Lung (tissue), 12 donors: ENCODE measurements around the gene CCDC34. TPM values are rescaled to one million over a fixed set of nuclear protein-coding genes. Genes with fewer than 3 reads are reported as not detected.

Source experiments
- ATAC-seq: fragments of 200-7000 bp; cut with Tn5 transposase; one replicate; pipeline ENCODE4 v1.9.1; 2020; ENCODE audit warnings: moderate number of reproducible peaks; ENCODE audit not compliant: insufficient read depth, low FRiP score
- DNase-seq, 3 donors: peaks; one replicate each; pipeline ENCODE4 v3.0.0-alpha.2; 2013 to 2017
- H3K27ac ChIP-seq, 2 donors: one replicate each; pipeline ENCODE4 v1.5.1; 2013; ENCODE audit warnings: mild to moderate bottlenecking in 2 of 2, moderate library complexity in 2 of 2, control low read depth in 1 of 2, inconsistent platforms in 1 of 2, low read depth in 1 of 2, low read length in 1 of 2
- H3K27me3 ChIP-seq, 3 donors: one replicate each; pipeline ENCODE4 v1.5.1; 2013; ENCODE audit warnings: low read length in 2 of 3; ENCODE audit not compliant: control insufficient read depth in 3 of 3, insufficient read depth in 3 of 3
- H3K36me3 ChIP-seq, 4 donors: one replicate each; pipeline ENCODE4 v1.5.1; 2013; ENCODE audit warnings: low read length in 4 of 4, mild to moderate bottlenecking in 1 of 4, moderate library complexity in 1 of 4; ENCODE audit not compliant: control insufficient read depth in 4 of 4, insufficient read depth in 4 of 4
- H3K4me1 ChIP-seq, 5 donors: one replicate each; pipeline ENCODE4 v1.5.1; 2013; ENCODE audit warnings: low read length in 5 of 5, mild to moderate bottlenecking in 2 of 5, moderate library complexity in 1 of 5; ENCODE audit not compliant: control insufficient read depth in 5 of 5, insufficient read depth in 5 of 5
- H3K4me3 ChIP-seq: one replicate; pipeline ENCODE4 v1.5.1; 2013; ENCODE audit warnings: mild to moderate bottlenecking, control low read depth, moderate library complexity
- H3K9ac ChIP-seq, 2 donors: one replicate each; pipeline ENCODE4 v1.5.1; 2013; ENCODE audit warnings: low read length in 2 of 2, control low read depth in 1 of 2; ENCODE audit not compliant: insufficient read depth in 1 of 2
- H3K9me3 ChIP-seq, 4 donors: one replicate each; pipeline ENCODE4 v1.5.1; 2013; ENCODE audit warnings: low read length in 3 of 4, mild to moderate bottlenecking in 1 of 4, moderate library complexity in 1 of 4; ENCODE audit not compliant: control insufficient read depth in 4 of 4, insufficient read depth in 3 of 4
- WGBS, 2 donors: extraction: QIAGEN DNeasy Blood & Tissue Kit; methylation state at CpG; one replicate each; pipeline ENCODE4 v1.1.7; 2013; 5-methylcytosine and 5-hydroxymethylcytosine counted together
- polyA plus RNA-seq, 2 donors: library from polyadenylated mRNA; stranded (reverse); fragments of 200-250 nt; gene quantifications; one replicate each; pipeline ENCODE4 v1.2.1, GENCODE V29; 2013
- total RNA-seq, 2 donors: library from RNA; depleted of rRNA in 1 of 2; stranded (reverse); fragments of >200 nt in 1 of 2; gene quantifications; one replicate each; pipeline ENCODE4 v1.2.1, GENCODE V29; 2014 to 2021
- TF ChIP-seq, protein P1 (sequence below): IDR thresholded peaks from 2 replicates; pipeline ENCODE4 v1.5.1; 2012; ENCODE audit warnings: mild to moderate bottlenecking; ENCODE audit errors: control extremely low read depth, extremely low read depth
- donor health status: control.
- donor health status: control.
- donor health status: Bipolar disorder and iron deficiency.
- donor health status: healthy.
- donor health status: DM: yes; HTN: yes; CAD: no.

CCDC34 gene
- total and polyA plus RNA-seq, 4 donors = 2.3 to 4.0 (median 3.5) TPM

DNA sequence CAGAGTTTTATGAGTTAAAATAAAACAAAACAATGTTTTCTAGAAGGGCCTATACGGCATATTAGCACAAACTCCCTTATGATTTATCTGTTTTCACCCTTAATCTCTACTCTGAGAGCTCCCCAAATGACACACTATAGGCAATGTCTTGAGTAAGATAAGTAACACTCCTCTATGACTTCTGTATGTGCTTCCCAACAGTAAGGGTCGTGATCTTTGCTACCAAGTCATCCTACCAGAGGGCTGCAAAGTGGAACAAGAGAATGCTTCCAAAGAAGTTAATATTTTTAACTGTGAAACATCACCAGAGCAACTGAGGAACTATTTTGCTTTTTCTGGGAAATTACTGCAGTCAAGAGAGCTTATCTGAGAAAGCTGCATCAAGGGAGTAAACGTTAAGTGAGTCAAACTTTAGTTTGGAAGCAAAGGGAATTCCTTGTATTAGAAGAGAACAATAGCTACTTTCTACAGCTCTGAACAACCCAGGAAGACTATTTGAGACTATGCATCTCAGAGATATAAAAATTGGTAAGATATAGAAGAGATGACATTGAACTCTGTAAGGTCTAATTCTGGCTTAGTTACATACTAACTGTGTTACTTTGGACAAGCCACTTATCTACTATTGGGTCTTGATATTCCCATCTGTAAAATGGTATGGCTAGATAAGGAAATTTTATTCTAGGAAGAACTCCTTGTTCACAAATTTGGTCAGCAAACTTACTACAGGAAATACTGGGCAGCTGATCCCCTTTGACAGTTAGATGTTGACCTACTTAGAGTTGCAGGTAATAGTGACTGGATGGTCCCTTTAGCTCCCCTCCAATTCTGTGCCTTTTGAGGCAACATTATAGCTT is 43.7 kb upstream of the CCDC34 start:
- TF ChIP-seq, protein P1, sequence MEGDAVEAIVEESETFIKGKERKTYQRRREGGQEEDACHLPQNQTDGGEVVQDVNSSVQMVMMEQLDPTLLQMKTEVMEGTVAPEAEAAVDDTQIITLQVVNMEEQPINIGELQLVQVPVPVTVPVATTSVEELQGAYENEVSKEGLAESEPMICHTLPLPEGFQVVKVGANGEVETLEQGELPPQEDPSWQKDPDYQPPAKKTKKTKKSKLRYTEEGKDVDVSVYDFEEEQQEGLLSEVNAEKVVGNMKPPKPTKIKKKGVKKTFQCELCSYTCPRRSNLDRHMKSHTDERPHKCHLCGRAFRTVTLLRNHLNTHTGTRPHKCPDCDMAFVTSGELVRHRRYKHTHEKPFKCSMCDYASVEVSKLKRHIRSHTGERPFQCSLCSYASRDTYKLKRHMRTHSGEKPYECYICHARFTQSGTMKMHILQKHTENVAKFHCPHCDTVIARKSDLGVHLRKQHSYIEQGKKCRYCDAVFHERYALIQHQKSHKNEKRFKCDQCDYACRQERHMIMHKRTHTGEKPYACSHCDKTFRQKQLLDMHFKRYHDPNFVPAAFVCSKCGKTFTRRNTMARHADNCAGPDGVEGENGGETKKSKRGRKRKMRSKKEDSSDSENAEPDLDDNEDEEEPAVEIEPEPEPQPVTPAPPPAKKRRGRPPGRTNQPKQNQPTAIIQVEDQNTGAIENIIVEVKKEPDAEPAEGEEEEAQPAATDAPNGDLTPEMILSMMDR = no peak
- Histone ChIP-seq H3K27ac (peak overlapping the region in 1 of 2 donors; percentile 9), H3K4me3 (no peak overlapping the region), H3K27me3 (peaks cover 0 to 16% (median 0%) of the 10 kb centered on the region in 3 donors), H3K36me3 (no peaks in the 10 kb centered on the region), H3K4me1 (peaks cover 0 to 35% (median 18%) of the 10 kb centered on the region in 5 donors), H3K9ac (no peak overlapping the region), H3K9me3 (no peaks in the 10 kb centered on the region)
- ATAC-seq (no peak), DNase-seq (no peak)
- WGBS, 2 donors = 74 to 83% methylated on average over 3 of the region's 3 CpGs

DNA sequence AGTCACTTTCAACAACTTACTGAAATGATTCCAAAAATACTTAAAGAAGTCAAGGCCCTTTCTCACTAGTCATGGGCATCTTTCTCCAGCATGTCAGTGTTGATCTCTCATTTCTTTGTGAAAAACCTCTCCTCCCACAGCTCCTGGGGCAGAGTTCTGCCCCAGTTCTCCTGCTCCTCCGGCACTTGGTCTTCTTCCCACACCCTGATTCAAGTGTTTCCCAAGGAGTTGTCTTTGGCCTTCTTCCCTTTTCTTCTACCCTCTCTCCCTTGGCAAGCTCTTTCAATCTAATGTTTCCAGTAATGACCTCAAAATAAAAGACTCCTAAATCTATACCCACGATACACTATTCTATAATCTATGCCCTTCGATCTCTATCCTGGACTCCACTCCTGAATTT is 42.1 kb upstream of the CCDC34 start:
- DNase-seq = no peak
- ATAC-seq = no peak
- Histone ChIP-seq H3K9me3 (no peaks in the 10 kb centered on the region), H3K9ac (no peak overlapping the region), H3K4me3 (no peak overlapping the region), H3K36me3 (no peaks in the 10 kb centered on the region), H3K27me3 (peaks cover 0 to 16% (median 0%) of the 10 kb centered on the region in 3 donors), H3K27ac (no peak overlapping the region), H3K4me1 (peaks cover 0 to 22% (median 18%) of the 10 kb centered on the region in 5 donors)
- WGBS, 2 donors = 78 to 85% methylated on average over 3 of the region's 3 CpGs
- TF ChIP-seq, protein P1 = no peak

DNA sequence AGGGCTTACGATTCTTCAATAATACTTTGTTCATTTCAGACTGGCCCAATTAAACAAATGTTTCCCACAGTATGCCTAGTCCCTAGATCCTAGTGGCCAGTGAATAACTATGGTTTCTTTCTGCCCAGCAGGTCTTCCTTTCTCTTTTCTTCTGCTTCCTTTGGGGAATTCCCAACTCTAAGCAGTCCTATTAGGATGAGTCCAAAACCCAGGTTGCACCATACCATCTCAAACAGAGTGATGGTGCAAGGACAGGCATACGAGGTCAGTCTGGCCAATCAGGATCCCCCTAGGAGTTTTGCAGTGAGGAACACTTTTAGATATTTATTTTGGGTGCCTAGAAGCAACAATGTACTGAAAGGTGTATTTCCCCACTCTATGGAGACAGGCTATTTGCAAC is 41.4 kb upstream of the CCDC34 start:
- TF ChIP-seq, protein P1 = no peak
- DNase-seq = no peak
- Histone ChIP-seq H3K9ac (no peak overlapping the region), H3K4me1 (peaks cover 0 to 15% (median 11%) of the 10 kb centered on the region in 5 donors), H3K4me3 (no peak overlapping the region), H3K36me3 (no peaks in the 10 kb centered on the region), H3K27ac (no peak overlapping the region), H3K9me3 (no peaks in the 10 kb centered on the region), H3K27me3 (peaks cover 0 to 16% (median 0%) of the 10 kb centered on the region in 3 donors)
- no peak for ATAC-seq
- WGBS, 2 donors = 76 to 86% methylated on average over 2 of the region's 2 CpGs
